IgD-negative memory B cell (primary cell): ENCODE measurements around the gene ANTKMT. TPM values are rescaled to one million over a fixed set of nuclear protein-coding genes. Genes with fewer than 3 reads are reported as not detected.

Experiments
- H3K27ac Mint-ChIP-seq, 3 donors: one replicate each; pipeline ENCODE4 v1.8.0; 2020 to 2022; ENCODE audit warnings: mild to moderate bottlenecking in 3 of 3, mixed read lengths in 3 of 3, moderate library complexity in 1 of 3
- H3K27me3 Mint-ChIP-seq: one replicate; pipeline ENCODE4 v1.8.0; 2021; ENCODE audit warnings: mixed read lengths
- H3K36me3 Mint-ChIP-seq: one replicate; pipeline ENCODE4 v1.8.0; 2020; ENCODE audit warnings: mild to moderate bottlenecking, mixed read lengths
- H3K4me1 Mint-ChIP-seq, 3 donors: one replicate each; pipeline ENCODE4 v1.8.0; 2020 to 2022; ENCODE audit warnings: mixed read lengths in 3 of 3, mild to moderate bottlenecking in 1 of 3
- H3K4me3 Mint-ChIP-seq, 4 donors: one replicate each; pipeline ENCODE4 v1.8.0; 2020 to 2022; ENCODE audit warnings: mild to moderate bottlenecking in 4 of 4, mixed read lengths in 4 of 4, moderate library complexity in 3 of 4
- H3K9me3 Mint-ChIP-seq, 3 donors: one replicate each; pipeline ENCODE4 v1.8.0; 2020 to 2021; ENCODE audit warnings: mixed read lengths in 3 of 3, mild to moderate bottlenecking in 1 of 3
- polyA plus RNA-seq: library from polyadenylated mRNA; unstranded; fragments of 300-500 nt; fragmentation: Illumina TruSeq; gene quantifications from one replicate; pipeline ENCODE4 v1.2.3, GENCODE V29; 2021

Gene ANTKMT
- polyA plus RNA-seq, 1 donor from 2014 or later = 84.7 TPM

GRCh38 chr16:759110-759910 is 38.4 kb downstream of the ANTKMT start:
- Mint-ChIP-seq H3K9me3 (peaks cover 0 to 4% (median 3%) of the 10 kb centered on the region in 3 donors), H3K27me3 (peaks cover 9% of the 10 kb centered on the region), H3K4me3 (no peak overlapping the region), H3K4me1 (peaks cover 0 to 5% (median 0%) of the 10 kb centered on the region in 3 donors), H3K36me3 (peaks cover 2% of the 10 kb centered on the region), H3K27ac (no peak overlapping the region)

GRCh38 chr16:760065-760464 is 39.1 kb downstream of the ANTKMT start:
- no peak overlapping the region for H3K4me3 Mint-ChIP-seq
- peaks cover 0 to 2% (median 0%) of the 10 kb centered on the region in 3 donors for H3K4me1 Mint-ChIP-seq
- H3K27ac Mint-ChIP-seq = no peak overlapping the region
- H3K9me3 Mint-ChIP-seq = peaks cover 0 to 4% (median 3%) of the 10 kb centered on the region in 3 donors
- peaks cover 6% of the 10 kb centered on the region for H3K27me3 Mint-ChIP-seq
- peaks cover 2% of the 10 kb centered on the region for H3K36me3 Mint-ChIP-seq

- Mint-ChIP-seq H3K27me3 (peaks cover 6% of the 10 kb centered on the region), H3K9me3 (peaks cover 0 to 4% (median 3%) of the 10 kb centered on the region in 3 donors), H3K36me3 (peaks cover 2% of the 10 kb centered on the region), H3K27ac (no peak within 1 kb of the TSS), H3K4me1 (peaks cover 0 to 2% (median 0%) of the 10 kb centered on the region in 3 donors), H3K4me3 (no peak within 1 kb of the TSS)
Observed at GRCh38 chr16:760545-761343, 39.8 kb downstream of the ANTKMT start, which contains the start of gene MSLN. Gene MSLN, plus strand, starts transcription at chr16:760734. Its CDS starts 1,947 bp downstream, at chr16:762681.

- Mint-ChIP-seq H3K36me3 (peaks cover 2% of the 10 kb centered on the region), H3K27me3 (peaks cover 6% of the 10 kb centered on the region), H3K27ac (no peak overlapping the region), H3K9me3 (no peaks in the 10 kb centered on the region), H3K4me3 (peak overlapping the region in 1 of 4 donors; percentile 52), H3K4me1 (peaks cover 0 to 2% (median 0%) of the 10 kb centered on the region in 3 donors)
Observed at GRCh38 chr16:761625-762513, 40.9 kb downstream of the ANTKMT start.

GRCh38 chr16:762595-763268 is 41.8 kb downstream of the ANTKMT start:
- Mint-ChIP-seq H3K4me1 (no peaks in the 10 kb centered on the region), H3K27ac (peak overlapping the region in 1 of 3 donors; percentile 76), H3K4me3 (no peak overlapping the region), H3K36me3 (no peaks in the 10 kb centered on the region), H3K9me3 (no peaks in the 10 kb centered on the region), H3K27me3 (peaks cover 3% of the 10 kb centered on the region)

GRCh38 chr16:763369-764183 is 42.6 kb downstream of the ANTKMT start:
- Mint-ChIP-seq H3K36me3 (no peaks in the 10 kb centered on the region), H3K4me3 (no peak overlapping the region), H3K4me1 (no peaks in the 10 kb centered on the region)

GRCh38 chr16:764184-764750 is 43.3 kb downstream of the ANTKMT start:
- Mint-ChIP-seq H3K36me3 (no peaks in the 10 kb centered on the region), H3K4me3 (no peak overlapping the region), H3K27me3 (peaks cover 2% of the 10 kb centered on the region), H3K4me1 (no peaks in the 10 kb centered on the region), H3K27ac (no peak overlapping the region), H3K9me3 (no peaks in the 10 kb centered on the region)

More at GRCh38 chr16:763369-764183, 42.6 kb downstream of the ANTKMT start:
- H3K27ac Mint-ChIP-seq = no peak overlapping the region
- H3K27me3 Mint-ChIP-seq = peaks cover 2% of the 10 kb centered on the region
- no peaks in the 10 kb centered on the region for H3K9me3 Mint-ChIP-seq

- Mint-ChIP-seq H3K27me3 (peaks cover 2% of the 10 kb centered on the region), H3K36me3 (no peaks in the 10 kb centered on the region), H3K27ac (no peak overlapping the region), H3K4me3 (no peak overlapping the region), H3K9me3 (no peaks in the 10 kb centered on the region), H3K4me1 (no peaks in the 10 kb centered on the region)
Observed at GRCh38 chr16:764848-765487, 44.0 kb downstream of the ANTKMT start.

- no peak overlapping the region for H3K4me3 Mint-ChIP-seq
- H3K27ac Mint-ChIP-seq = no peak overlapping the region
- peaks cover 2% of the 10 kb centered on the region for H3K27me3 Mint-ChIP-seq
- H3K36me3 Mint-ChIP-seq = no peaks in the 10 kb centered on the region
- no peaks in the 10 kb centered on the region for H3K4me1 Mint-ChIP-seq
- no peaks in the 10 kb centered on the region for H3K9me3 Mint-ChIP-seq
Observed at GRCh38 chr16:765488-765865, 44.5 kb downstream of the ANTKMT start.

- Mint-ChIP-seq H3K4me1 (no peaks in the 10 kb centered on the region), H3K36me3 (no peaks in the 10 kb centered on the region), H3K27me3 (peaks cover 2% of the 10 kb centered on the region), H3K27ac (no peak overlapping the region), H3K4me3 (no peak overlapping the region), H3K9me3 (no peaks in the 10 kb centered on the region)
Observed at GRCh38 chr16:766008-766819, 45.3 kb downstream of the ANTKMT start.

GRCh38 chr16:766820-767640 is 46.1 kb downstream of the ANTKMT start:
- no peaks in the 10 kb centered on the region for H3K4me1 Mint-ChIP-seq
- H3K36me3 Mint-ChIP-seq = no peaks in the 10 kb centered on the region
- peaks cover 2% of the 10 kb centered on the region for H3K27me3 Mint-ChIP-seq
- no peaks in the 10 kb centered on the region for H3K9me3 Mint-ChIP-seq
- H3K4me3 Mint-ChIP-seq = no peak overlapping the region
- H3K27ac Mint-ChIP-seq = no peak overlapping the region
